Measurements from ENCODE around the gene GPBP1.
A peak's percentile ranks its signal among the peaks of the same experiment; 100 is the strongest.
"Not testable (repeated sequence)": the region's sequence is repeated elsewhere in the genome, so short reads cannot be mapped to it uniquely, and the experiment has no call there.

GPBP1 gene

GRCh38 chr5:57298295-57298984 lies 124.6 kb downstream of the GPBP1 start:
- DNase-seq: peak; percentile 90

GRCh38 chr5:57298985-57299491 lies 125.2 kb downstream of the GPBP1 start:
- DNase-seq: peak; percentile 27

GRCh38 chr5:57299986-57300385 lies 126.1 kb downstream of the GPBP1 start:
- no peak for DNase-seq

GRCh38 chr5:57302164-57302563 lies 128.3 kb downstream of the GPBP1 start:
- peak; percentile 33 for DNase-seq

GRCh38 chr5:57302643-57303042 lies 128.8 kb downstream of the GPBP1 start:
- DNase-seq: no peak

- DNase-seq: no peak
These were observed 130.1 kb downstream of the GPBP1 start for GRCh38 chr5:57303985-57304384.

- no peak for DNase-seq
These were observed 131.1 kb downstream of the GPBP1 start for GRCh38 chr5:57304931-57305330.

- DNase-seq: no peak
These were observed 132.5 kb downstream of the GPBP1 start for GRCh38 chr5:57306359-57306758.

- no peak for DNase-seq
These were observed 133.7 kb downstream of the GPBP1 start for GRCh38 chr5:57307516-57307915.

- not testable (repeated sequence) for DNase-seq
These were observed 135.2 kb downstream of the GPBP1 start for GRCh38 chr5:57309022-57309421.

GRCh38 chr5:57311251-57311650 lies 137.4 kb downstream of the GPBP1 start:
- no peak for DNase-seq

GRCh38 chr5:57311921-57312735 lies 138.3 kb downstream of the GPBP1 start:
- no peak for DNase-seq

GRCh38 chr5:57313716-57314115 lies 139.9 kb downstream of the GPBP1 start:
- DNase-seq: no peak
